ENCODE measurements around the gene SMOC2. TPM values are rescaled to one million over a fixed set of nuclear protein-coding genes. Genes with fewer than 3 reads are reported as not detected.

Gene SMOC2
- total RNA-seq, 1 experiment from 2014 or later: 2.1 TPM

DNA sequence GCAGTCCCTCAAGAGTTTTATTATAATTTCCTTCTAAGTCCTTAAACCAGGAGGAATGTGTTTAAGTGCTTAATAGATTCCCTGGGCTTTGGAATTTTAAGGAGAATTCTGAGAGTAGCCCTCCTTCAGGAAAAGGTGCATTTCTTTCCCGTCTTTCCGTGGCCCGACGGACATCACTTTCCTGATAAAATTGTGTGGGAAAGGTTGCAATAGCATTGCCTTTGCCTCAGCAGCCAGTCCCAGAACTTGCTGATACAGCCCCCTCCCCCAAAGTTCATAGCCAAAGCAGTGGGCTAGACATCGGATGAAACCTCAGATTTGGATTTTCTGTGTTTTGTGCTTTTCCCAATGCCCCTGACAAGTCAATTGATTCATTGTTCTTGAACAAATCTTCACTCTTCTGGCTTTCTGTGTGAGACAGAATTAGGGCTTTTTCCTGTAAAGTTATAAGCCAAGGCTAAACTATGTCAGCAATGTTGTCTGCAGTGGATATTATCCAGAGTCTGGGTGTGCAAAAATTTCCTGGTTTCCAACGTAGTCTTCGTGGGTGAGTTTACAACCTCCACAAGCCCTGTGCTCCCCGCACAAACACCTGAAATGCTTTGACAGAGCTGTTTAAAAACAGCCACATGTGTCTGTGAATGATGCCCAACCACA is 1.1 kb upstream of the SMOC2 start:
- H3K18ac ChIP-seq (ENCODE audit: insufficient read length, low read depth, low read length): no peak overlapping the region
- no peak overlapping the region for H3T11ph ChIP-seq (ENCODE audit: low read length)
- H4K8ac ChIP-seq (replicated peaks; ENCODE audit: insufficient read length, low read depth, low read length): no peak overlapping the region
- H3K9me3 Mint-ChIP-seq: no peaks in the 10 kb centered on the region; a peak in 1 of 5 replicates
- no peak overlapping the region for H2BK12ac ChIP-seq (ENCODE audit: insufficient read length, low read depth, low read length)
- no peak overlapping the region for H3K9ac ChIP-seq (ENCODE audit: extremely low read depth, insufficient read length, low read length)
- no peak overlapping the region for H3K4ac ChIP-seq (ENCODE audit: low read depth, low read length)
- H3K14ac ChIP-seq (ENCODE audit: insufficient read depth, low read length): no peak overlapping the region
- H2BK20ac ChIP-seq (ENCODE audit: low read depth, low read length, poor library complexity, severe bottlenecking): no peak overlapping the region
- H2BK120ac ChIP-seq (ENCODE audit: low read depth, low read length, poor library complexity, severe bottlenecking): no peak overlapping the region
- peaks cover 31 to 50% of the 10 kb centered on the region in 2 experiments for H3K4me1 Mint-ChIP-seq
- H3K4me1 ChIP-seq (ENCODE audit: insufficient read depth, low read length): peaks cover 10% of the 10 kb centered on the region; the same call in 1 of the 2 replicates
- H3K23me2 ChIP-seq (ENCODE audit: insufficient read length, low read depth, low read length, poor library complexity, severe bottlenecking): peaks cover 17% of the 10 kb centered on the region
- no peak overlapping the region for H3K27ac ChIP-seq (ENCODE audit: insufficient read length, low read depth, low read length)
- no peak overlapping the region for H4K91ac ChIP-seq (ENCODE audit: insufficient read length, low read depth, low read length)
- H3K27me3 ChIP-seq (ENCODE audit: insufficient read depth, low read length): peaks cover 16% of the 10 kb centered on the region; the same call in 1 of the 2 replicates
- H3K79me1 ChIP-seq (ENCODE audit: insufficient read depth, low read depth, low read length, poor library complexity, severe bottlenecking): no peaks in the 10 kb centered on the region
- H2BK5ac ChIP-seq (ENCODE audit: insufficient read length, low read length): no peak overlapping the region
- H4K20me1 ChIP-seq (ENCODE audit: control insufficient read depth, insufficient read depth, insufficient read length): no peaks in the 10 kb centered on the region
- TF ChIP-seq, protein P1, sequence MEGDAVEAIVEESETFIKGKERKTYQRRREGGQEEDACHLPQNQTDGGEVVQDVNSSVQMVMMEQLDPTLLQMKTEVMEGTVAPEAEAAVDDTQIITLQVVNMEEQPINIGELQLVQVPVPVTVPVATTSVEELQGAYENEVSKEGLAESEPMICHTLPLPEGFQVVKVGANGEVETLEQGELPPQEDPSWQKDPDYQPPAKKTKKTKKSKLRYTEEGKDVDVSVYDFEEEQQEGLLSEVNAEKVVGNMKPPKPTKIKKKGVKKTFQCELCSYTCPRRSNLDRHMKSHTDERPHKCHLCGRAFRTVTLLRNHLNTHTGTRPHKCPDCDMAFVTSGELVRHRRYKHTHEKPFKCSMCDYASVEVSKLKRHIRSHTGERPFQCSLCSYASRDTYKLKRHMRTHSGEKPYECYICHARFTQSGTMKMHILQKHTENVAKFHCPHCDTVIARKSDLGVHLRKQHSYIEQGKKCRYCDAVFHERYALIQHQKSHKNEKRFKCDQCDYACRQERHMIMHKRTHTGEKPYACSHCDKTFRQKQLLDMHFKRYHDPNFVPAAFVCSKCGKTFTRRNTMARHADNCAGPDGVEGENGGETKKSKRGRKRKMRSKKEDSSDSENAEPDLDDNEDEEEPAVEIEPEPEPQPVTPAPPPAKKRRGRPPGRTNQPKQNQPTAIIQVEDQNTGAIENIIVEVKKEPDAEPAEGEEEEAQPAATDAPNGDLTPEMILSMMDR (conservative IDR thresholded peaks at IDR 0.05): no peak
- H3K79me2 ChIP-seq (ENCODE audit: insufficient read depth, low read length): no peaks in the 10 kb centered on the region
- H3K23ac ChIP-seq (ENCODE audit: insufficient read length, low read depth, low read length): no peak overlapping the region
- H2AFZ ChIP-seq (ENCODE audit: low read length): no peak overlapping the region
- no peaks in the 10 kb centered on the region for H3K9me3 ChIP-seq (ENCODE audit: control insufficient read depth, low read depth, low read length)
- no peak overlapping the region for H2AK5ac ChIP-seq (ENCODE audit: insufficient read length, low read length)
- no peaks in the 10 kb centered on the region for H3K36me3 Mint-ChIP-seq (ENCODE audit: insufficient read depth in 1 of 3, low read depth in 3 of 3)
- H3K4me3 Mint-ChIP-seq: peak overlapping the region; percentile 60 to 76
- DNase-seq: no peak
- H3K27ac Mint-ChIP-seq: peak overlapping the region in 1 of 3 experiments; percentile 36; a peak in 1 of 7 replicates
- peaks cover 69% of the 10 kb centered on the region for H3K27me3 Mint-ChIP-seq (ENCODE audit: low read depth)
- no CpG with 5 or more reads among the region's 8 CpGs for WGBS (ENCODE audit: extremely low coverage, insufficient read length, low lambda C conversion rate)
- H4K5ac ChIP-seq (ENCODE audit: insufficient read length, low read depth, low read length): no peak overlapping the region
- no peak overlapping the region for H2BK15ac ChIP-seq (ENCODE audit: low read depth, low read length)
- H3K4me2 ChIP-seq (ENCODE audit: insufficient read depth, insufficient read length, low read length): no peak overlapping the region
- H3K56ac ChIP-seq (ENCODE audit: insufficient read length, low read depth, low read length): no peak overlapping the region
